Osteocyte (in vitro differentiated cells): ENCODE results near the gene RAMAC. TPM values are rescaled to one million over a fixed set of nuclear protein-coding genes. Genes with fewer than 3 reads are reported as not detected.

Experiments used
- total RNA-seq: library from RNA; stranded (reverse); gene quantifications from 2 replicates; pipeline ENCODE4 v1.2.1, GENCODE V29; 2021

The RAMAC gene
- total RNA-seq, 1 donor from 2014 or later: 23.8 TPM

Other genes with a start within 250 kb of the RAMAC start
- gene FSD2, start 180.1 kb upstream of the RAMAC start, total RNA-seq: not detected in 2 replicates
- 8.9 and 9.6 TPM in 2 replicates for gene WHAMM, start 176.6 kb upstream of the RAMAC start, total RNA-seq
- 3.2 and 6.3 TPM in 2 replicates for gene HOMER2, start 33.5 kb upstream of the RAMAC start, total RNA-seq
- gene C15orf40, start 25.4 kb downstream of the RAMAC start, total RNA-seq: 22.2 and 24.5 TPM in 2 replicates
- gene BTBD1, start 81.0 kb downstream of the RAMAC start, total RNA-seq: 53.2 and 55.5 TPM in 2 replicates
- gene TM6SF1, start 121.4 kb downstream of the RAMAC start, total RNA-seq: 5.6 and 5.9 TPM in 2 replicates
- gene HDGFL3, start 221.6 kb downstream of the RAMAC start, total RNA-seq: 93.6 and 101 TPM in 2 replicates